Subcutaneous adipose tissue (tissue), 4 donors: Measurements from ENCODE around the gene ABCC11. TPM values are rescaled to one million over a fixed set of nuclear protein-coding genes. Genes with fewer than 3 reads are reported as not detected.

Source experiments
- CTCF ChIP-seq: fragments of 450-650 bp; IDR thresholded peaks from one replicate; pipeline ENCODE4 v1.5.1; 2016; ENCODE audit warnings: low read depth, mild to moderate bottlenecking, control low read depth, antibody characterized with exemption, moderate library complexity
- total RNA-seq, 4 donors: library from RNA; depleted of rRNA; stranded (reverse); fragments of >200 nt; gene quantifications; one replicate each; pipeline ENCODE4 v1.1.0, GENCODE V29; 2016

Gene ABCC11
- total RNA-seq, 4 donors from 2014 or later, result 0.44 TPM; not detected in 3

GRCh38 chr16:48157302-48157701 lies 90.0 kb downstream of the ABCC11 start:
- no peak for TF ChIP-seq CTCF

DNA sequence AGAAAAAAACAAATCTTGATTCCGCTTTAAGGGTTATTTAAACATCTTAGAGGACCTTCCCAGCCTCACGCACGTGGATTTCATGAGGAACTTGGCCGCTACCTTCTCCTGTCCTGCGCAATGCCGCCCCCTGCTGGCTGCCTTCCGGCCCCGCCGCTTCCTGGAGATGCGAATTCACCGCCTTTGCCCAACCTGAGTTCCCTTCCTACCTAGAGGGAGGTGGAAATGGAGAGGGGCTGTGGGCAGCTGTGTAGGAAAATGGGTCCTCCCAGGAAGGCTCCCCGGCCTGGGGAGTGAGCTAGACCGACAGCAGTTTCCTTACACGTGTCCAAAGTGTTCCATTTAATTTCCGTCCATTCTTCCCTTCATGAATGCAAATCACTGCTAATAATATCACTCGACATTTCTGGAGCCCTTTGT lies 90.5 kb downstream of the ABCC11 start:
- no peak for TF ChIP-seq CTCF

GRCh38 chr16:48155926-48156789 lies 91.2 kb downstream of the ABCC11 start, which contains the start of gene ABCC12:
Gene ABCC12, minus strand, starts transcription at chr16:48155993. Its CDS starts 9,569 bp downstream, at chr16:48146424.
- no peak for TF ChIP-seq CTCF

DNA sequence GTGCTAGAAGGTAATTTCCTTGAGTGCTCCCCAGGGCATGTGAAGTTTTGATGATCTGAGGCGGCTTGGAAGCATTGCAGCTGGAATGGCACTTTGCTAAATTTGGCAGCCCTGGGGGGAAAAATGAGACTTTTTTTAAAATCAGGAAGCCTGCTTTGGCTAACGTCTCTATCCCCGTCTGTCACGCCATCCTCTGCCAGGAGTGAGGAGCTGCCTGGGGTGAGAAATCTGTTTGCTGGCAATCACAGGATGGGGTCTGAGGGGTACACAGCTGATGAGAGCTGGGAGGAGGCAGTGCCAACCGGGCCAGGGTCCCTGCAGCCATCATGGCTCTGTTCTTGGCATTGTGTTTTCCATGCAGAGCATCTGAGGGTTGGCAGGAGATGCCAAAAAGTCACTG lies 93.6 kb downstream of the ABCC11 start:
- no peak for TF ChIP-seq CTCF

GRCh38 chr16:48152226-48152625 lies 95.1 kb downstream of the ABCC11 start:
- TF ChIP-seq CTCF, result no peak

DNA sequence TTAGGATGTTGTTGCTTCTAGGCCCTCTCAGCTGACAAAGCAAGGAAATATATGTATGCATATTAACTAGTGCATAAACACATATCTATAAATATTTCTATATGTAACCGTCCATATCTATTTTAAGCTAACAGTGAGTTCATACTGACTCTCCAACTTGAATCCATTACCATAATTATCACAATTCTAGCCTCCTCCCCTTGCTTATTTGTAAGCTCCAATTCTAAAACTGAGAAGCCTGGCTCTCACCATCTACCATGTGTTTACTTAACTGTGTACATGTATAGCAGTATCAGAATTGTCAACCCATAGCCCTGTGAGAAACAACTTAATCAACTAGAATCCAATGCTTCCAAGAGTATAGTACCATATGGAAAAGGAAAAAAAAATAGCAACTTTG lies 96.6 kb downstream of the ABCC11 start:
- TF ChIP-seq CTCF, result no peak

DNA sequence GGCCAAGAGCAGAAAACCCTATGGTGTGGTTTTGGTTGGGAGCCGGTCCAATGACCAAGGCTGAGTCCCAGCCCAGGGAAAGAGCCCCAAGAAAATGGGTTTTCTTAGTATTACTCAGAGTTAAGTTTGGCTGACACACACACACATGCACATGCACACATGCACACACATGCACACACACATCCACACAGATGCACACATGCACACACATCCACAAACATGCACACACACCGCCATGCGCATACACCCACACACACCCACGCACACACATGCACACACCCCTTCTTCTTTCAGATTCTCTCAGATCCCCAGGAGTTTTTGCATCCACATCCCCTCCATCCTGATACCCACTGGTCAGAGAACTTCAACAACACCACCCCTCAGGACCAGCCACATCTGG lies 100.6 kb downstream of the ABCC11 start:
- TF ChIP-seq CTCF, result no peak
